H9 (cell line): ENCODE data around the gene MAML3. TPM values are rescaled to one million over a fixed set of nuclear protein-coding genes. Genes with fewer than 3 reads are reported as not detected.

Experiments used
- DNase-seq: peaks from one replicate; pipeline ENCODE4 v3.0.0-alpha.2; 2017
- H2AFZ ChIP-seq: one replicate; pipeline ENCODE4 v1.6.1; 2013; ENCODE audit warnings: mild to moderate bottlenecking, low read length, control low read depth, moderate library complexity
- H2AK5ac ChIP-seq: 2 replicates; pipeline ENCODE4 v1.6.1; 2013; ENCODE audit warnings: low read length, control low read depth, mixed read lengths; ENCODE audit not compliant: insufficient read length
- H2BK120ac ChIP-seq: one replicate; pipeline ENCODE4 v1.6.1; 2013; ENCODE audit warnings: low read depth, mild to moderate bottlenecking, low read length, control low read depth, inconsistent platforms; ENCODE audit not compliant: poor library complexity, severe bottlenecking
- H2BK12ac ChIP-seq: 2 replicates; pipeline ENCODE4 v1.6.1; 2013; ENCODE audit warnings: low read length, control low read depth, mixed read lengths, low read depth; ENCODE audit not compliant: insufficient read length
- H2BK15ac ChIP-seq: 2 replicates; pipeline ENCODE4 v1.6.1; 2013; ENCODE audit warnings: low read depth, low read length, control low read depth
- H2BK20ac ChIP-seq: one replicate; pipeline ENCODE4 v1.6.1; 2013; ENCODE audit warnings: low read depth, mild to moderate bottlenecking, low read length, control low read depth, inconsistent platforms; ENCODE audit not compliant: poor library complexity, severe bottlenecking
- H2BK5ac ChIP-seq: 2 replicates; pipeline ENCODE4 v1.6.1; 2013; ENCODE audit warnings: low read length, control low read depth, mixed read lengths; ENCODE audit not compliant: insufficient read length
- H3K14ac ChIP-seq: 2 replicates; pipeline ENCODE4 v1.6.1; 2013; ENCODE audit warnings: low read length, control low read depth; ENCODE audit not compliant: insufficient read depth
- H3K18ac ChIP-seq: 2 replicates; pipeline ENCODE4 v1.6.1; 2013; ENCODE audit warnings: low read depth, mild to moderate bottlenecking, mixed read lengths, low read length, control low read depth; ENCODE audit not compliant: insufficient read length
- H3K23ac ChIP-seq: 2 replicates; pipeline ENCODE4 v1.6.1; 2013; ENCODE audit warnings: low read length, control low read depth, mixed read lengths, low read depth; ENCODE audit not compliant: insufficient read length
- H3K23me2 ChIP-seq: 2 replicates; pipeline ENCODE4 v1.6.1; 2013; ENCODE audit warnings: low read depth, mild to moderate bottlenecking, mixed read lengths, low read length, control low read depth; ENCODE audit not compliant: insufficient read length, poor library complexity, severe bottlenecking
- H3K27ac ChIP-seq: 2 replicates; pipeline ENCODE4 v1.5.1; 2013; ENCODE audit warnings: low read length, control low read depth, mixed read lengths, low read depth; ENCODE audit not compliant: insufficient read length
- H3K27me3 ChIP-seq: 2 replicates; pipeline ENCODE4 v1.6.1; 2013; ENCODE audit warnings: low read length, control low read depth, inconsistent platforms; ENCODE audit not compliant: insufficient read depth
- H3K4ac ChIP-seq: 2 replicates; pipeline ENCODE4 v1.6.1; 2013; ENCODE audit warnings: low read depth, mild to moderate bottlenecking, control low read depth, inconsistent platforms, low read length, moderate library complexity
- H3K4me1 ChIP-seq: 2 replicates; pipeline ENCODE4 v1.6.1; 2013; ENCODE audit warnings: low read length, control low read depth, inconsistent platforms; ENCODE audit not compliant: insufficient read depth
- H3K4me2 ChIP-seq: 2 replicates; pipeline ENCODE4 v1.6.1; 2013; ENCODE audit warnings: low read length, control low read depth, mixed read lengths; ENCODE audit not compliant: insufficient read length, insufficient read depth
- H3K56ac ChIP-seq: 2 replicates; pipeline ENCODE4 v1.6.1; 2013; ENCODE audit warnings: low read depth, mild to moderate bottlenecking, mixed read lengths, low read length, control low read depth; ENCODE audit not compliant: insufficient read length
- H3K79me1 ChIP-seq: 2 replicates; pipeline ENCODE4 v1.6.1; 2013; ENCODE audit warnings: low read depth, mild to moderate bottlenecking, moderate library complexity, low read length, control low read depth, inconsistent platforms; ENCODE audit not compliant: insufficient read depth, poor library complexity, severe bottlenecking
- H3K79me2 ChIP-seq: 2 replicates; pipeline ENCODE4 v1.6.1; 2013; ENCODE audit warnings: low read length, control low read depth, inconsistent platforms; ENCODE audit not compliant: insufficient read depth
- H3K9ac ChIP-seq: 2 replicates; pipeline ENCODE4 v1.6.1; 2013; ENCODE audit warnings: low read length, control low read depth, mixed read lengths; ENCODE audit not compliant: insufficient read length; ENCODE audit errors: extremely low read depth
- H3K9me3 ChIP-seq: one replicate; pipeline ENCODE4 v1.6.1; 2013; ENCODE audit warnings: low read depth, low read length, inconsistent platforms; ENCODE audit not compliant: control insufficient read depth
- H3T11ph ChIP-seq: one replicate; pipeline ENCODE4 v1.6.1; 2013; ENCODE audit warnings: mild to moderate bottlenecking, low read length, control low read depth, inconsistent platforms
- H4K20me1 ChIP-seq: one replicate; pipeline ENCODE4 v1.6.1; 2013; ENCODE audit not compliant: control insufficient read depth, insufficient read length, insufficient read depth
- H4K5ac ChIP-seq: 2 replicates; pipeline ENCODE4 v1.6.1; 2013; ENCODE audit warnings: low read depth, mild to moderate bottlenecking, mixed read lengths, low read length, control low read depth; ENCODE audit not compliant: insufficient read length
- H4K8ac ChIP-seq: replicated peaks from 2 replicates; pipeline ENCODE4 v1.6.1; 2013; ENCODE audit warnings: low read length, control low read depth, mixed read lengths, low read depth; ENCODE audit not compliant: insufficient read length
- H4K91ac ChIP-seq: 2 replicates; pipeline ENCODE4 v1.6.1; 2013; ENCODE audit warnings: low read depth, mild to moderate bottlenecking, moderate library complexity, mixed read lengths, low read length, control low read depth; ENCODE audit not compliant: insufficient read length
- H3K27ac Mint-ChIP-seq, 3 experiments: 2 replicates in 2 of 3; 3 replicates in 1 of 3; pipeline ENCODE4 v1.8.0; 2020 to 2021; ENCODE audit warnings: mixed read lengths in 3 of 3, mild to moderate bottlenecking in 1 of 3, moderate library complexity in 1 of 3
- H3K27me3 Mint-ChIP-seq: 2 replicates; pipeline ENCODE4 v1.8.0; 2021; ENCODE audit warnings: low read depth, mild to moderate bottlenecking, moderate library complexity, mixed read lengths
- H3K36me3 Mint-ChIP-seq, 3 experiments: 2 replicates in 2 of 3; 3 replicates in 1 of 3; pipeline ENCODE4 v1.8.0; 2020 to 2021; ENCODE audit warnings: low read depth in 3 of 3, mixed read lengths in 3 of 3; ENCODE audit not compliant: insufficient read depth in 1 of 3
- H3K4me1 Mint-ChIP-seq, 2 experiments: 2 replicates each; pipeline ENCODE4 v1.8.0; 2020; ENCODE audit warnings: mixed read lengths in 2 of 2
- H3K4me3 Mint-ChIP-seq, 2 experiments: 2 replicates in 1 of 2; 3 replicates in 1 of 2; pipeline ENCODE4 v1.8.0; 2020 to 2021; ENCODE audit warnings: mild to moderate bottlenecking in 2 of 2, mixed read lengths in 2 of 2, moderate library complexity in 1 of 2
- H3K9me3 Mint-ChIP-seq, 2 experiments: 2 replicates in 1 of 2; 3 replicates in 1 of 2; pipeline ENCODE4 v1.8.0; 2020; ENCODE audit warnings: mild to moderate bottlenecking in 2 of 2, mixed read lengths in 2 of 2, moderate library complexity in 1 of 2
- CTCF ChIP-seq: fragments of 200-600 bp; sonication (generic); conservative IDR thresholded peaks from 3 replicates; pipeline ENCODE4 v1.8.0; 2021; ENCODE audit warnings: antibody characterized with exemption, mild to moderate bottlenecking
- WGBS: extraction: QIAGEN DNeasy Blood & Tissue Kit; methylation state at CpG from one replicate; pipeline ENCODE4 v1.1.7; 2013; ENCODE audit warnings: missing lambda C conversion rate, low lambda C conversion rate, mixed read lengths; ENCODE audit not compliant: insufficient read length; ENCODE audit errors: extremely low coverage; 5-methylcytosine and 5-hydroxymethylcytosine counted together
- total RNA-seq: library from RNA; stranded (reverse); gene quantifications from 2 replicates; pipeline ENCODE4 v1.2.1, GENCODE V29; 2021

MAML3 gene
- total RNA-seq, 1 experiment from 2014 or later = 3.9 TPM

- H3T11ph ChIP-seq = no peak overlapping the region
- no peak for DNase-seq
- H3K27ac Mint-ChIP-seq = no peak overlapping the region
- peaks cover 20% of the 10 kb centered on the region for H3K27me3 Mint-ChIP-seq
- no peak overlapping the region for H2BK12ac ChIP-seq
- TF ChIP-seq CTCF = no peak
- H3K9ac ChIP-seq = no peak overlapping the region
- H3K9me3 Mint-ChIP-seq = no peaks in the 10 kb centered on the region
- no peaks in the 10 kb centered on the region for H3K9me3 ChIP-seq
- no peaks in the 10 kb centered on the region for H3K4me1 ChIP-seq
- H3K4ac ChIP-seq = no peak overlapping the region
- H4K91ac ChIP-seq = no peak overlapping the region
- H3K23me2 ChIP-seq = no peaks in the 10 kb centered on the region
- no CpG with 5 or more reads among the region's 4 CpGs for WGBS
- no peak overlapping the region for H2BK120ac ChIP-seq
- H3K56ac ChIP-seq = no peak overlapping the region
- H3K79me2 ChIP-seq = no peaks in the 10 kb centered on the region
- no peak overlapping the region for H4K5ac ChIP-seq
- no peak overlapping the region for H2AFZ ChIP-seq
- no peak overlapping the region for H3K18ac ChIP-seq
- no peak overlapping the region for H2BK15ac ChIP-seq
- no peaks in the 10 kb centered on the region; a peak in 1 of 7 replicates for H3K36me3 Mint-ChIP-seq
- peaks cover 0 to 5% of the 10 kb centered on the region in 2 experiments; a peak in 1 of 4 replicates for H3K4me1 Mint-ChIP-seq
- H2BK5ac ChIP-seq = no peak overlapping the region
- no peak overlapping the region for H2AK5ac ChIP-seq
- no peak overlapping the region for H3K27ac ChIP-seq
- no peaks in the 10 kb centered on the region for H3K79me1 ChIP-seq
- no peaks in the 10 kb centered on the region for H4K20me1 ChIP-seq
- no peak overlapping the region for H3K4me2 ChIP-seq
- H2BK20ac ChIP-seq = no peak overlapping the region
- no peak overlapping the region for H3K14ac ChIP-seq
- H3K4me3 Mint-ChIP-seq = no peak overlapping the region
- no peak overlapping the region for H4K8ac ChIP-seq
- H3K27me3 ChIP-seq = peaks cover 4% of the 10 kb centered on the region; the same call in 1 of the 2 replicates
- no peak overlapping the region for H3K23ac ChIP-seq
These were observed 432.2 kb downstream of the MAML3 start for GRCh38 chr4:139721789-139722188.
